HL-60 (cell line): Measurements from ENCODE around the gene SLC27A3.

Experiments used
- DNase-seq, 2 experiments: peaks; one replicate each; pipeline ENCODE4 v3.0.0-alpha.2; 2010 to 2020; ENCODE audit warnings: low read depth in 1 of 2, low spot score in 1 of 2
- H3K27ac ChIP-seq: fragments of 250-450 bp; sonication (Bioruptor Pico); replicated peaks from 2 replicates; pipeline ENCODE4 v1.5.1; 2020; ENCODE audit warnings: mild to moderate bottlenecking, moderate library complexity
- H3K27me3 ChIP-seq: fragments of 250-450 bp; sonication (Bioruptor Pico); 2 replicates; pipeline ENCODE4 v1.5.1; 2021; ENCODE audit warnings: mild to moderate bottlenecking, moderate library complexity; ENCODE audit not compliant: insufficient read depth, poor library complexity, severe bottlenecking
- H3K4me3 ChIP-seq: replicated peaks from 2 replicates; pipeline ENCODE4 v1.5.1; 2011; ENCODE audit warnings: mild to moderate bottlenecking, control low read depth, low read length; ENCODE audit not compliant: insufficient read depth
- GABPA ChIP-seq: IDR thresholded peaks from 2 replicates; pipeline ENCODE4 v1.6.1; 2012; ENCODE audit warnings: low read depth
- POLR2AphosphoS5 ChIP-seq: IDR thresholded peaks from 2 replicates; pipeline ENCODE4 v1.6.1; 2012; ENCODE audit warnings: low read depth
- SPI1 ChIP-seq: IDR thresholded peaks from 2 replicates; pipeline ENCODE4 v1.6.1; 2012; ENCODE audit warnings: low read depth, mild to moderate bottlenecking, borderline replicate concordance
- TF ChIP-seq, protein P1 (sequence below): IDR thresholded peaks from one replicate; pipeline ENCODE4 v1.5.1; 2011; ENCODE audit warnings: low read length, control low read depth, inconsistent platforms; ENCODE audit not compliant: insufficient read depth
- TF ChIP-seq, protein P2 (sequence below): IDR thresholded peaks from 2 replicates; pipeline ENCODE4 v1.6.1; 2012; ENCODE audit warnings: low read depth; ENCODE audit not compliant: insufficient replicate concordance

The SLC27A3 gene

DNA sequence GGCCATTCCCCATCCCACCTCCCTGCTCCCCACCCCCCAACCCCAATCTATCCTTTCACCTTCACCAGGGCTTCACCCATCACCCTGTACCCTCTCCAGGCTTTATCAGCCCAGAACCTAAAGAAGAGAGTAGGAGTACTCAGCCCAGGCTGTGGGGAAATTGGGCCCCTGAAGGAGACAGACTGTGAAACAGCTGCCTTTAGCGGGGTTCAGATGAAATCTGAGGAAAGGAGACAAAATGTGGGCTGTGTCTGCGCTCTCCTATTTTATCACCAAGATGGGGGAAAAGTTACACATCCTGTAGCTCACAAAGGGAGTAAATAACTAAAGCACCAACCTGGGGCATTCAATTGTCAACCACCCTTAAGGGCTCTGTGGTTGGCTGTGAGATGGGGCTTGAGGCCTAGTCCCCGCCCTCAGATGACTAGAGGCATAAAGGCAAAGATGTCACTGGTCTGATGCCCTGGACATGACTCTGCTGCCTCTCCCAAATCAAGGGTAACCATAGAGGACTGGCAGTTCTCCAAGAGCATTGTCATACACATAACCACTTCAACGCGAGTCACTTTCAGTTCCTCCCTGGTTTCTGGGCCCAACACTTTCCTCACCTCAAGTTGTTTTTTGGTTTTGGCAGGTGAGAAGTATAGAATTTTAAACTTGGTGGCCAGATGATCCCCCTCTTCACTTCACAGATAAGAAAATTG, 30.0 kb downstream of the SLC27A3 start:
- H3K4me3 ChIP-seq, result no peak overlapping the region
- TF ChIP-seq SPI1 (peak; percentile 90), GABPA (no peak)
- DNase-seq, result peak; percentile 77 to 89
- H3K27me3 ChIP-seq, result no peaks in the 10 kb centered on the region
- H3K27ac ChIP-seq, result peak overlapping the region; percentile 46

DNA sequence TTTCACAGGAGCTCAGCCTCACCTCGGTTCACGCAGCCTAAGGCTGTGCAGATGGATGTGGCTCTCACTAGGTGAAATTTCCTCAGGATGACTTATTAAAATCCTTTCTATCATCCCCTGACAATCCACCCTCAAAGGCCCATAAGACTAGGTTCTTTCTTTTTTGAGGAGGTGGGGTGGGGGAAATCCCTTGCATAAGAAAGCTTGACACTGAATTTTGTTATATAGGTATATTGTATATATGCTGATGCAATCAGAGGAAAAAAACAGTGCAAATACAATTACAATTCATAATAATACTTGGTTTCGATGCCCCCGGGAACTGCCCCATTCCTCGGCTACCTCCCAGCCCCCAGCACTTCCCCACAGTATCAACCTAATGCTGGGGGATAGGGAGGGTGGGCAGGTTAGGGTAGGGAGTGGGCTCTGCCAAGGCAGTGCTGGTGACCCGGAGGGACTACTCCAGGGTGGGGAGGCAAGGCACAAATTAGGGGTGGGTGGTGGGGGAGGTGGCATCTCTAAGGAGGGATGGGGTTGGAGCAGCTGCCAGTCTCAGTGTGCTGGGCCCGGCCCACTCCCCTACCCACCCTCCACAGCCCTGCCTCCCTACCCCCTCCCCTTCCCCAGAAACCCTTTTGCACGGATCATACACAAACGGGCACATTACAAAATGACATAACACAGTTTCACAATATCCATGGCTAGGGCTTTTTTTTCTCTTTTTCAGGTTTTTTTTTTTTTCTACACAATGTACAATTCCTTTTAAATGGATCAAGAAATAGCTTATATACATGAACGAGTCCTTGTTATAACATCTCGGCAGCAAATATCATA, 30.9 kb downstream of the SLC27A3 start:
- no peak overlapping the region for H3K4me3 ChIP-seq
- no peaks in the 10 kb centered on the region for H3K27me3 ChIP-seq
- DNase-seq, result peak in 1 of 2 experiments; percentile 39
- H3K27ac ChIP-seq, result peak overlapping the region; percentile 46
- TF ChIP-seq, protein P1, sequence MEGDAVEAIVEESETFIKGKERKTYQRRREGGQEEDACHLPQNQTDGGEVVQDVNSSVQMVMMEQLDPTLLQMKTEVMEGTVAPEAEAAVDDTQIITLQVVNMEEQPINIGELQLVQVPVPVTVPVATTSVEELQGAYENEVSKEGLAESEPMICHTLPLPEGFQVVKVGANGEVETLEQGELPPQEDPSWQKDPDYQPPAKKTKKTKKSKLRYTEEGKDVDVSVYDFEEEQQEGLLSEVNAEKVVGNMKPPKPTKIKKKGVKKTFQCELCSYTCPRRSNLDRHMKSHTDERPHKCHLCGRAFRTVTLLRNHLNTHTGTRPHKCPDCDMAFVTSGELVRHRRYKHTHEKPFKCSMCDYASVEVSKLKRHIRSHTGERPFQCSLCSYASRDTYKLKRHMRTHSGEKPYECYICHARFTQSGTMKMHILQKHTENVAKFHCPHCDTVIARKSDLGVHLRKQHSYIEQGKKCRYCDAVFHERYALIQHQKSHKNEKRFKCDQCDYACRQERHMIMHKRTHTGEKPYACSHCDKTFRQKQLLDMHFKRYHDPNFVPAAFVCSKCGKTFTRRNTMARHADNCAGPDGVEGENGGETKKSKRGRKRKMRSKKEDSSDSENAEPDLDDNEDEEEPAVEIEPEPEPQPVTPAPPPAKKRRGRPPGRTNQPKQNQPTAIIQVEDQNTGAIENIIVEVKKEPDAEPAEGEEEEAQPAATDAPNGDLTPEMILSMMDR, result no peak
- no peak for TF ChIP-seq POLR2AphosphoS5
- no peak for TF ChIP-seq SPI1
- TF ChIP-seq GABPA, result no peak
- TF ChIP-seq, protein P2, sequence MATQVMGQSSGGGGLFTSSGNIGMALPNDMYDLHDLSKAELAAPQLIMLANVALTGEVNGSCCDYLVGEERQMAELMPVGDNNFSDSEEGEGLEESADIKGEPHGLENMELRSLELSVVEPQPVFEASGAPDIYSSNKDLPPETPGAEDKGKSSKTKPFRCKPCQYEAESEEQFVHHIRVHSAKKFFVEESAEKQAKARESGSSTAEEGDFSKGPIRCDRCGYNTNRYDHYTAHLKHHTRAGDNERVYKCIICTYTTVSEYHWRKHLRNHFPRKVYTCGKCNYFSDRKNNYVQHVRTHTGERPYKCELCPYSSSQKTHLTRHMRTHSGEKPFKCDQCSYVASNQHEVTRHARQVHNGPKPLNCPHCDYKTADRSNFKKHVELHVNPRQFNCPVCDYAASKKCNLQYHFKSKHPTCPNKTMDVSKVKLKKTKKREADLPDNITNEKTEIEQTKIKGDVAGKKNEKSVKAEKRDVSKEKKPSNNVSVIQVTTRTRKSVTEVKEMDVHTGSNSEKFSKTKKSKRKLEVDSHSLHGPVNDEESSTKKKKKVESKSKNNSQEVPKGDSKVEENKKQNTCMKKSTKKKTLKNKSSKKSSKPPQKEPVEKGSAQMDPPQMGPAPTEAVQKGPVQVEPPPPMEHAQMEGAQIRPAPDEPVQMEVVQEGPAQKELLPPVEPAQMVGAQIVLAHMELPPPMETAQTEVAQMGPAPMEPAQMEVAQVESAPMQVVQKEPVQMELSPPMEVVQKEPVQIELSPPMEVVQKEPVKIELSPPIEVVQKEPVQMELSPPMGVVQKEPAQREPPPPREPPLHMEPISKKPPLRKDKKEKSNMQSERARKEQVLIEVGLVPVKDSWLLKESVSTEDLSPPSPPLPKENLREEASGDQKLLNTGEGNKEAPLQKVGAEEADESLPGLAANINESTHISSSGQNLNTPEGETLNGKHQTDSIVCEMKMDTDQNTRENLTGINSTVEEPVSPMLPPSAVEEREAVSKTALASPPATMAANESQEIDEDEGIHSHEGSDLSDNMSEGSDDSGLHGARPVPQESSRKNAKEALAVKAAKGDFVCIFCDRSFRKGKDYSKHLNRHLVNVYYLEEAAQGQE, result no peak

DNA sequence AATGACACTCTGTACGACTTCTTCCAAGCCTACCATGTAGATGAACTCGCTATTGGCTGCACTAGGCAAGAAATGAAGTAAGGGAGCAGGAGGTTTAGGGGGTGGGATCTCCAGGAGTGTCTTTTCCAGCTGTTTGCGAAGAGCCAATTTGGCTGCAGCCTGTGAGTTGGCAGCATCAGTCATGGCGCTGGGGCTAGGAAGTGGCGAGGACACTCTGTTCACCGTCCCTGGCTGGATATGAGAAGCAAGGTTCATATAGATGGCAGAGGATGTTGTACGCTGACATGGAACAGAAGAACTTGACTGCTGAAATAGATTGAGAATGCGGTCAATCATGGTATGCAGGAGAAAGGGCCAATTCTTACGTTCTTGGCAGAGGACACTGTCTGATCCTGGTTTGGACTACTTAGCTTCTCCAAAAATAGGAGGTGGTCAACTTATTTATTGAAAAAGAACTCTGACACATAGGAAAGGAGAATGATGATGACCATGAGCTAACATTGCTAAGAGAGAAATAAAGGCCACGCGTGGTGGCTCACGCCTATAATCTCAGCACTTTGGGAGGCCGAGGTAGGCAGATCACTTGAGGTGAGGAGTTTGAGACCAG, 41.2 kb downstream of the SLC27A3 start:
- Histone ChIP-seq H3K27me3 (no peaks in the 10 kb centered on the region), H3K4me3 (no peak overlapping the region), H3K27ac (no peak overlapping the region)
- DNase-seq, result no peak
- TF ChIP-seq POLR2AphosphoS5, result no peak

DNA sequence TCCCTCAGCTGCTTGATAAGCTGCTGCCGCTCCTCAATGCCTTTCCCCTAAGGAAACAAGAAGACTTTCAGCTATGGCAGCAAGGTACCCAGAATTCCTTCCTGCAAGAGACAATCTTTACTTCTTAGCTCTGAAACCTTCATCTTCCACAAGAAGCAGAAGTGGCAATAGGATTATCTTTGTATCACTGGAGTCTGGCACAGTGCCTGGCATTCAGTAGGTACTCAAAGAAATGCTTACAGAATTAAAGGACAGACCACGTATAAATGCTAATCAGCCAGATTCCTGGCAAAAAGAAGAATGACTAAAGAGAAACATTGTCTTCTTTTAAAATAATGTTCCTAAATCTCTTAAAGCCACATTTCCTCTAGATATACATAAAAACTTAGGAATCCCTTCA, 43.7 kb downstream of the SLC27A3 start:
- no peak overlapping the region for H3K4me3 ChIP-seq

More for the DNA sequence above, 43.7 kb downstream of the SLC27A3 start:
- DNase-seq, result no peak
- Histone ChIP-seq H3K27me3 (no peaks in the 10 kb centered on the region), H3K27ac (no peak overlapping the region)
- TF ChIP-seq, protein P2, result no peak
- TF ChIP-seq, protein P1, result no peak
- no peak for TF ChIP-seq GABPA
- no peak for TF ChIP-seq POLR2AphosphoS5
- no peak for TF ChIP-seq SPI1
